Peyer's patch (tissue), 4 donors: ENCODE data around the gene AOPEP.

ENCODE experiments used
- POLR2A ChIP-seq, 2 donors: fragments of 450-650 bp; IDR thresholded peaks; one replicate each; pipeline ENCODE4 v1.5.1; 2017; ENCODE audit warnings: antibody characterized with exemption in 2 of 2, mild to moderate bottlenecking in 2 of 2, moderate library complexity in 2 of 2
- TF ChIP-seq, protein P1 (sequence below), 6 experiments: fragments of 450-650 bp in 4 of 6; fragments of 200-600 bp in 2 of 6; sonication (generic) in 1 of 6; IDR thresholded peaks; one replicate each; pipeline ENCODE4 v1.5.1; 2017 to 2019; ENCODE audit warnings: antibody characterized with exemption in 6 of 6, mild to moderate bottlenecking in 3 of 6, moderate library complexity in 1 of 6

DNA sequence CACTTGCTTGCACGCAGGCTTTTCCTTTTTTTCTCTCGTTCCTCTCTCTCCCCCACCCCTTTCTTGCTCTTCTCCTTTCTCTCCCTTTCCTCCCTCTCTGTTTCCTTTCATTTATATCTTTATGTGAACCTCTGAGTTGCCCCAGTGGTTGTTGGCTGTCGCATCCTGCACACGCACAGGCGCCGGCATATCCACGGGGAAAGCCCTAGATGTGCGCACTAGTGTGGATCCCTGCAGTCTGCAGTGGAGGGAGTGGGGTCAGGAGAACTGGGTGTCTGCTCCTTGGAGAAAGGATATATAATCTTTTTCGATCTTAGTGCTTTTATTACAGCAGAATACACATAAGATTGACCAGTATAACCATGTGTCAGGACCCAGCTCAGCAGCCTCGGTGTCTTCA, 367.5 kb downstream of the AOPEP start:
- TF ChIP-seq, protein P1, sequence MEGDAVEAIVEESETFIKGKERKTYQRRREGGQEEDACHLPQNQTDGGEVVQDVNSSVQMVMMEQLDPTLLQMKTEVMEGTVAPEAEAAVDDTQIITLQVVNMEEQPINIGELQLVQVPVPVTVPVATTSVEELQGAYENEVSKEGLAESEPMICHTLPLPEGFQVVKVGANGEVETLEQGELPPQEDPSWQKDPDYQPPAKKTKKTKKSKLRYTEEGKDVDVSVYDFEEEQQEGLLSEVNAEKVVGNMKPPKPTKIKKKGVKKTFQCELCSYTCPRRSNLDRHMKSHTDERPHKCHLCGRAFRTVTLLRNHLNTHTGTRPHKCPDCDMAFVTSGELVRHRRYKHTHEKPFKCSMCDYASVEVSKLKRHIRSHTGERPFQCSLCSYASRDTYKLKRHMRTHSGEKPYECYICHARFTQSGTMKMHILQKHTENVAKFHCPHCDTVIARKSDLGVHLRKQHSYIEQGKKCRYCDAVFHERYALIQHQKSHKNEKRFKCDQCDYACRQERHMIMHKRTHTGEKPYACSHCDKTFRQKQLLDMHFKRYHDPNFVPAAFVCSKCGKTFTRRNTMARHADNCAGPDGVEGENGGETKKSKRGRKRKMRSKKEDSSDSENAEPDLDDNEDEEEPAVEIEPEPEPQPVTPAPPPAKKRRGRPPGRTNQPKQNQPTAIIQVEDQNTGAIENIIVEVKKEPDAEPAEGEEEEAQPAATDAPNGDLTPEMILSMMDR (IDR thresholded peaks at IDR 0.05) = no peak
- no peak for TF ChIP-seq POLR2A (IDR thresholded peaks at IDR 0.05)
